Transverse colon (tissue), 4 donors: ENCODE results near the gene ATP9A. TPM values are rescaled to one million over a fixed set of nuclear protein-coding genes. Genes with fewer than 3 reads are reported as not detected.

Experiments used
- DNase-seq: peaks from one replicate; pipeline ENCODE4 v3.0.0-alpha.2; 2019
- H3K27ac ChIP-seq, 4 donors: fragments of 200-600 bp; sonication (generic); 2 replicates each; pipeline ENCODE4 v1.5.1; 2016 to 2018; ENCODE audit warnings: inconsistent platforms in 4 of 4
- H3K27me3 ChIP-seq: fragments of 200-600 bp; sonication (generic); 2 replicates; pipeline ENCODE4 v1.5.1; 2017; ENCODE audit warnings: inconsistent platforms
- H3K36me3 ChIP-seq, 4 donors: fragments of 200-600 bp; sonication (generic); 2 replicates each; pipeline ENCODE4 v1.5.1; 2017 to 2019; ENCODE audit warnings: inconsistent platforms in 4 of 4
- H3K4me1 ChIP-seq, 4 donors: fragments of 200-600 bp; sonication (generic); 2 replicates each; pipeline ENCODE4 v1.5.1; 2017 to 2020; ENCODE audit warnings: inconsistent platforms in 4 of 4
- H3K4me3 ChIP-seq, 4 donors: fragments of 200-600 bp; sonication (generic); 1 replicate in 1 of 4; 2 replicates in 3 of 4; pipeline versions ENCODE4 v1.5.1 to v1.6.1; 2017 to 2019; ENCODE audit warnings: inconsistent platforms in 4 of 4
- H3K9me3 ChIP-seq, 2 donors: fragments of 200-600 bp; sonication (generic); 2 replicates each; pipeline ENCODE4 v1.5.1; 2017 to 2019; ENCODE audit warnings: inconsistent platforms in 2 of 2
- EP300 ChIP-seq: sonication (generic); formaldehyde crosslinking; IDR thresholded peaks from one replicate; pipeline ENCODE4 v1.6.1; 2017; ENCODE audit warnings: antibody characterized with exemption, low read depth
- POLR2A ChIP-seq: fragments of 450-650 bp; IDR thresholded peaks from one replicate; pipeline ENCODE4 v1.6.1; 2016; ENCODE audit warnings: antibody characterized with exemption, mild to moderate bottlenecking, moderate library complexity
- POLR2AphosphoS5 ChIP-seq, 3 donors: sonication (generic); formaldehyde crosslinking; IDR thresholded peaks; one replicate each; pipeline ENCODE4 v1.6.1; 2016; ENCODE audit warnings: antibody characterized with exemption in 3 of 3
- WGBS, 2 donors: methylation state at CpG; one replicate each; pipeline ENCODE4 v1.1.5; 2018; ENCODE audit warnings: low coverage in 1 of 2; 5-methylcytosine and 5-hydroxymethylcytosine counted together
- in situ Hi-C, 4 donors: fragments of 200-750 bp; cut with MboI; loops; one replicate each; pipeline versions ENCODE4 v1.15.0 to v1.15.1; 2017; ENCODE audit warnings: low sequenced_read_pairs in 3 of 4, low pct_ligation_motif_present in 1 of 4, low pct_unique_long_range_greater_than_20kb in 1 of 4
- intact Hi-C: fragments of 100-400 bp; cut with DNase I; formaldehyde crosslinking; loops from one replicate; pipeline ENCODE4 v1.15.1; 2023; ENCODE audit warnings: low total_unique reads
- total RNA-seq, 4 donors: library from RNA; depleted of rRNA; stranded (reverse); fragments of >200 nt; gene quantifications; one replicate each; pipeline ENCODE4 v1.1.0, GENCODE V29; 2016
- TF ChIP-seq, protein P1 (sequence below), 5 experiments: fragments of 200-600 bp in 3 of 5; fragments of 450-650 bp in 2 of 5; sonication (generic) in 3 of 5; IDR thresholded peaks; 1 replicate in 2 of 5; 2 replicates in 3 of 5; pipeline ENCODE4 v1.5.1; 2016 to 2017; ENCODE audit warnings: antibody characterized with exemption in 5 of 5, inconsistent platforms in 3 of 5, mild to moderate bottlenecking in 2 of 5, moderate library complexity in 1 of 5

ATP9A gene
- total RNA-seq, 4 donors from 2014 or later = 66.3 to 93.0 (median 78.9) TPM

DNA sequence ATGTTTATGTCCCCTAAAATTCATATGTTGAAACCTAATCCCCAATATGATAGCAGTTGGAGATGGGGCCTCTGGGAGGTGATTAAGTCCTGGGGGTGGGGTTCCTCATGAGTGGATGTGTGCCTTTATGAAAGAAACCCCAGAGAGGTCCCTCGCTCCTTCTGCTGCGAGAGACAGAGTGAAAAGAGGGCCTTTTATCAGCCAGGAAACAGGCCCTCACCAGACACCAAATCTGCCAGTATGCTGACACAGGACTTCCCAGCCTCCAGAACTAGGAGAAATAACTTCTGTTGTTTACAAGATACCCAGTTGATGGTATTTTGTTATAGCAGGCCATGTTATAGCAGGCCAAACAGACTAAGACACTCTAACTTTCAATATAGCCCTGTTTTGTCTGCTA, 124.8 kb downstream of the ATP9A start:
- no peak overlapping the region for H3K4me3 ChIP-seq
- no peaks in the 10 kb centered on the region for H3K9me3 ChIP-seq
- H3K27me3 ChIP-seq = no peaks in the 10 kb centered on the region
- no peaks in the 10 kb centered on the region for H3K4me1 ChIP-seq
- no peak overlapping the region for H3K27ac ChIP-seq
- TF ChIP-seq, protein P1, sequence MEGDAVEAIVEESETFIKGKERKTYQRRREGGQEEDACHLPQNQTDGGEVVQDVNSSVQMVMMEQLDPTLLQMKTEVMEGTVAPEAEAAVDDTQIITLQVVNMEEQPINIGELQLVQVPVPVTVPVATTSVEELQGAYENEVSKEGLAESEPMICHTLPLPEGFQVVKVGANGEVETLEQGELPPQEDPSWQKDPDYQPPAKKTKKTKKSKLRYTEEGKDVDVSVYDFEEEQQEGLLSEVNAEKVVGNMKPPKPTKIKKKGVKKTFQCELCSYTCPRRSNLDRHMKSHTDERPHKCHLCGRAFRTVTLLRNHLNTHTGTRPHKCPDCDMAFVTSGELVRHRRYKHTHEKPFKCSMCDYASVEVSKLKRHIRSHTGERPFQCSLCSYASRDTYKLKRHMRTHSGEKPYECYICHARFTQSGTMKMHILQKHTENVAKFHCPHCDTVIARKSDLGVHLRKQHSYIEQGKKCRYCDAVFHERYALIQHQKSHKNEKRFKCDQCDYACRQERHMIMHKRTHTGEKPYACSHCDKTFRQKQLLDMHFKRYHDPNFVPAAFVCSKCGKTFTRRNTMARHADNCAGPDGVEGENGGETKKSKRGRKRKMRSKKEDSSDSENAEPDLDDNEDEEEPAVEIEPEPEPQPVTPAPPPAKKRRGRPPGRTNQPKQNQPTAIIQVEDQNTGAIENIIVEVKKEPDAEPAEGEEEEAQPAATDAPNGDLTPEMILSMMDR (IDR thresholded peaks at IDR 0.05) = no peak
- no peak for TF ChIP-seq POLR2A
- no peak for TF ChIP-seq POLR2AphosphoS5 (IDR thresholded peaks at IDR 0.05)
- TF ChIP-seq EP300 = no peak
- WGBS, 2 donors = 74% methylated on average over 2 of the region's 2 CpGs; no CpG with 5 or more reads in 1 of the 2 donors
- in situ Hi-C loops = loop anchor here in 3 of 4 donors (25.0 kb wide), 3 partner anchors 144 to 656 kb away; no protein-coding TSS in a partner anchor
- DNase-seq = no peak
- H3K36me3 ChIP-seq = peaks cover 0 to 3% (median 0%) of the 10 kb centered on the region in 4 donors
- intact Hi-C loops = no loop called here

DNA sequence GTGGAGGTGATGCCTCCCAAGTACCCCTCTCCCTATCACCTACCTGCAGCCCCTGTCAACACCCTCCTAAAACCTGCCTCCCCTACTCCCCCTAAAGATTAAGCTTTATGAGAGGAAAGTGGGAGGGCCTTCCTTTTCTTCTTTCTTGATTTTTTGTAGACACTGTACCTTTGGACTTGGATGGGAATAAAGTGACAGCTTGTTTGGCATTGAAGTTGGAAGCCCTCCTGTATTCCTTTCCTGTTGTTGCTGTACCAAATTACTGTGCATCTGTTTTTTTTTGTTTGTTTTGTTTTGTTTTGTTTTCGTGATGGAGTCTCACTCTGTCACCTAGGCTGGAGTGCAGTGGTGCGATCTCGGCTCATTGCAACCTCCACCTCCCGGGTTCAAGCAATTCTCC, 126.3 kb downstream of the ATP9A start:
- TF ChIP-seq POLR2A (no peak), EP300 (no peak), POLR2AphosphoS5 (IDR thresholded peaks at IDR 0.05) (no peak)
- TF ChIP-seq, protein P1 (IDR thresholded peaks at IDR 0.05) = no peak
- H3K9me3 ChIP-seq = no peaks in the 10 kb centered on the region
- 87 to 90% methylated on average over 3 to 4 of the region's 4 CpGs for WGBS, 2 donors
- DNase-seq = no peak
- no peaks in the 10 kb centered on the region for H3K27me3 ChIP-seq
- H3K36me3 ChIP-seq = peaks cover 0 to 9% (median under 1%) of the 10 kb centered on the region in 4 donors
- in situ Hi-C loops = loop anchor here in 3 of 4 donors (25.0 kb wide), 3 partner anchors 145 to 655 kb away; no protein-coding TSS in a partner anchor
- H3K4me1 ChIP-seq = no peaks in the 10 kb centered on the region
- intact Hi-C loops = loop anchor here (2.0 kb wide), 1 partner anchor 443 kb away; no protein-coding TSS in a partner anchor
- H3K27ac ChIP-seq = no peak overlapping the region
- H3K4me3 ChIP-seq = no peak overlapping the region

DNA sequence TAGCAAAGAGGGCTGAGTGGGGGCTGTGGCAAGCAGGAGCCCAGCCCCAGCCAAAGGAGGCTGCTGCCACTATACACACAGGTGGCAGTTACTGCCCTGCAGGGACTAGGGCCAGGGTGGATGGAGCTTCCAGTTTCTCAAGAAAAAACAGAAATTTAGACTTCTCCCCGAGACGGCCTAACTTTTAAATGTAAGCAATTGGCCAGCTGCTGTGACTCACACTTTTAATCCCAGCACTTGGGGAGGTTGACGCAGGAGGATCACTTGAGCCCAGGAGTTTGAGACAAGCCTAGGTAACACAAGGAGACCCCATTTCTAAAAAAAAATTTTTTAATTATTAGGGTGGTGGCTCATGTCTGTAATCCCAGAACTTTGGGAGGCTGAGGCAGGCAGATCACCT, 127.4 kb downstream of the ATP9A start:
- in situ Hi-C loops (loop anchor here in 3 of 4 donors (25.0 kb wide), 3 partner anchors 147 to 653 kb away; no protein-coding TSS in a partner anchor), intact Hi-C loops (loop anchor here (2.0 kb wide), 1 partner anchor 444 kb away; no protein-coding TSS in a partner anchor)
- TF ChIP-seq, protein P1 (IDR thresholded peaks at IDR 0.05) = no peak
- no peak for TF ChIP-seq EP300
- TF ChIP-seq POLR2AphosphoS5 (IDR thresholded peaks at IDR 0.05) = no peak
- no peak for TF ChIP-seq POLR2A
- no peaks in the 10 kb centered on the region for H3K4me1 ChIP-seq
- peak overlapping the region in 3 of 4 donors; percentile 6 to 17 (median 13) for H3K27ac ChIP-seq
- H3K4me3 ChIP-seq = no peak overlapping the region
- WGBS, 2 donors = 81% methylated on average over 3 of the region's 3 CpGs; no CpG with 5 or more reads in 1 of the 2 donors
- H3K36me3 ChIP-seq = peaks cover 0 to 9% (median 1%) of the 10 kb centered on the region in 4 donors
- DNase-seq = no peak
- H3K27me3 ChIP-seq = no peaks in the 10 kb centered on the region
- H3K9me3 ChIP-seq = no peaks in the 10 kb centered on the region

DNA sequence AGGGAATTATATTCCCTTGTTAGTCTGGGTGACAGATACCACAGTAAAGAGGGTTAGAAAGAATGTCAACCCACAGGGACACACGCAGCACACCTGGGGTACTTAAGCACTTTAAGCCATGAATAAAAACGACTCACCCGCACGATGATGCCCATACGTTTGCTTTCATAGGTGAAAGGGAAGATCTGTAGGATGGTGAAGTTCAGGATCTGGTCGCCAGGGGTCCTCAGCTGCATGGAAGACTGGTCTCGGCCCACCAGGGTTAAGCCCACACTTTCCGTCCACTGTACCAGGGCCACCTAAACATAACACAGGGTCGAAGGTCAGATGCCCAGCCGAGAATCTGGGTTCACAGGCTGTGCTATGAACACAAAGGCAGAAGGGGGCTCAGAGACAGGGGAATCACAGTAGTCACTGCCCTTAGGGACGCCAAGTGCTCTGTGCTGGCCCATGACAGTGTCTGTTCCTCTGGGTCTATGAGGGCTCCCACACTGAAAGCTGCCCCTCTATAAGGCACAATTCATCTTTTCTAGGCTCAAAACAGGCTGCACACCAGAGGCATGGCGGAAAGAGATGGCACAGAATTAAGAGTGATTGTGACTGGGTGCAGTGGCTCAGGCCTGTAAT, 128.9 kb downstream of the ATP9A start:
- in situ Hi-C loops (loop anchor here in 3 of 4 donors (25.0 kb wide), 3 partner anchors 148 to 652 kb away; no protein-coding TSS in a partner anchor), intact Hi-C loops (no loop called here)
- no peak for TF ChIP-seq EP300
- TF ChIP-seq, protein P1 (IDR thresholded peaks at IDR 0.05) = peak; percentile 65 to 81 (median 78)
- Histone ChIP-seq H3K9me3 (no peaks in the 10 kb centered on the region), H3K27ac (no peak overlapping the region), H3K4me1 (no peaks in the 10 kb centered on the region), H3K27me3 (no peaks in the 10 kb centered on the region), H3K4me3 (no peak overlapping the region), H3K36me3 (peaks cover 0 to 9% (median 1%) of the 10 kb centered on the region in 4 donors)
- 29% methylated on average over 12 of the region's 12 CpGs; no CpG with 5 or more reads in 1 of the 2 donors for WGBS, 2 donors
- DNase-seq = peak; percentile 66
